CD14-positive monocyte (primary cell): ENCODE measurements around the gene NIN. TPM values are rescaled to one million over a fixed set of nuclear protein-coding genes. Genes with fewer than 3 reads are reported as not detected.

ENCODE experiments used
- DNase-seq, 3 donors: peaks; one replicate each; pipeline ENCODE4 v3.0.0-alpha.2; 2011 to 2022
- H2AFZ ChIP-seq: 2 replicates; pipeline ENCODE4 v1.6.0; 2012; ENCODE audit warnings: mild to moderate bottlenecking, low read depth, low read length, inconsistent platforms; ENCODE audit not compliant: insufficient read depth, poor library complexity, severe bottlenecking
- H3K27ac ChIP-seq, 2 donors: 1 replicate in 1 of 2; 2 replicates in 1 of 2; pipeline ENCODE4 v1.5.1; 2012 to 2013; ENCODE audit warnings: low read length in 2 of 2, control low read depth in 1 of 2, inconsistent platforms in 1 of 2, low read depth in 1 of 2, mild to moderate bottlenecking in 1 of 2
- H3K27me3 ChIP-seq, 2 donors: one replicate each; pipeline versions ENCODE4 v1.6.0 to v1.6.1; 2011 to 2013; ENCODE audit warnings: low read length in 2 of 2; ENCODE audit not compliant: control insufficient read depth in 2 of 2, insufficient read depth in 2 of 2
- H3K36me3 ChIP-seq, 2 donors: replicated peaks in 1 of 2; 1 replicate in 1 of 2; 2 replicates in 1 of 2; pipeline versions ENCODE4 v1.5.1 to v1.6.1; 2012 to 2013; ENCODE audit warnings: low read length in 2 of 2, control low read depth in 1 of 2, inconsistent platforms in 1 of 2, mild to moderate bottlenecking in 1 of 2; ENCODE audit not compliant: insufficient read depth in 2 of 2, control insufficient read depth in 1 of 2
- H3K4me1 ChIP-seq, 2 donors: 1 replicate in 1 of 2; 2 replicates in 1 of 2; pipeline versions ENCODE4 v1.5.1 to v1.6.1; 2012 to 2013; ENCODE audit warnings: low read length in 2 of 2, control low read depth in 1 of 2, inconsistent platforms in 1 of 2, mild to moderate bottlenecking in 1 of 2, moderate library complexity in 1 of 2; ENCODE audit not compliant: insufficient read depth in 2 of 2, control insufficient read depth in 1 of 2
- H3K4me2 ChIP-seq: replicated peaks from 2 replicates; pipeline ENCODE3; 2012; ENCODE audit warnings: low read length, moderate library complexity, mild to moderate bottlenecking; ENCODE audit not compliant: poor library complexity, severe bottlenecking; ENCODE audit errors: extremely low read depth
- H3K4me3 ChIP-seq, 3 experiments: fragments of 200-600 bp in 1 of 3; sonication (generic) in 1 of 3; replicated peaks in 1 of 3; 1 replicate in 2 of 3; 2 replicates in 1 of 3; pipeline ENCODE4 v1.5.1; 2011 to 2013; ENCODE audit warnings: low read length in 3 of 3, mild to moderate bottlenecking in 3 of 3, control low read depth in 2 of 3, low read depth in 2 of 3, inconsistent platforms in 1 of 3, moderate library complexity in 1 of 3
- H3K79me2 ChIP-seq: 2 replicates; pipeline ENCODE4 v1.6.0; 2012; ENCODE audit warnings: mild to moderate bottlenecking, control low read depth, inconsistent platforms, low read length, moderate library complexity; ENCODE audit not compliant: insufficient read depth
- H3K9ac ChIP-seq: 2 replicates; pipeline ENCODE4 v1.6.0; 2017; ENCODE audit warnings: low read length, mild to moderate bottlenecking; ENCODE audit not compliant: insufficient read depth, poor library complexity, severe bottlenecking
- H3K9me3 ChIP-seq, 2 donors: replicated peaks in 1 of 2; 1 replicate in 1 of 2; 2 replicates in 1 of 2; pipeline versions ENCODE4 v1.5.1 to v1.6.1; 2012 to 2013; ENCODE audit warnings: low read length in 2 of 2, control low read depth in 1 of 2; ENCODE audit not compliant: control insufficient read depth in 1 of 2, insufficient read depth in 1 of 2
- H4K20me1 ChIP-seq: 2 replicates; pipeline ENCODE4 v1.6.0; 2012; ENCODE audit warnings: mild to moderate bottlenecking, low read length, control low read depth, moderate library complexity; ENCODE audit not compliant: insufficient read depth
- H3K27ac Mint-ChIP-seq, 7 donors: one replicate each; pipeline ENCODE4 v1.8.0; 2020; ENCODE audit warnings: mild to moderate bottlenecking in 7 of 7, mixed read lengths in 7 of 7, moderate library complexity in 6 of 7, inconsistent platforms in 2 of 7
- H3K27me3 Mint-ChIP-seq, 3 donors: one replicate each; pipeline ENCODE4 v1.8.0; 2021 to 2022; ENCODE audit warnings: low read depth in 3 of 3, mild to moderate bottlenecking in 3 of 3, mixed read lengths in 3 of 3, moderate library complexity in 3 of 3, inconsistent platforms in 1 of 3
- H3K36me3 Mint-ChIP-seq, 2 donors: one replicate each; pipeline ENCODE4 v1.8.0; 2020; ENCODE audit warnings: mixed read lengths in 2 of 2, inconsistent platforms in 1 of 2, mild to moderate bottlenecking in 1 of 2
- H3K4me1 Mint-ChIP-seq: one replicate; pipeline ENCODE4 v1.8.0; 2020; ENCODE audit warnings: mild to moderate bottlenecking, mixed read lengths
- H3K4me3 Mint-ChIP-seq, 2 donors: one replicate each; pipeline ENCODE4 v1.8.0; 2020; ENCODE audit warnings: mild to moderate bottlenecking in 2 of 2, mixed read lengths in 2 of 2, moderate library complexity in 1 of 2
- H3K9me3 Mint-ChIP-seq, 7 donors: one replicate each; pipeline ENCODE4 v1.8.0; 2020 to 2022; ENCODE audit warnings: mixed read lengths in 7 of 7, mild to moderate bottlenecking in 6 of 7, moderate library complexity in 6 of 7, inconsistent platforms in 2 of 7
- whole genome bisulfite sequencing: methylation state at CpG from one replicate; pipeline ENCODE4 v1.1.5; 2013; ENCODE audit warnings: missing lambda C conversion rate; ENCODE audit not compliant: insufficient coverage; 5-methylcytosine and 5-hydroxymethylcytosine counted together
- intact Hi-C, 2 donors: fragments of 100-400 bp; cut with micrococcal nuclease; formaldehyde crosslinking; loops; one replicate each; pipeline versions ENCODE4 v1.15.0 to v1.15.1; 2023
- polyA plus RNA-seq, 3 donors: library from polyadenylated mRNA; depleted of rRNA in 1 of 3; unstranded in 2 of 3; stranded (reverse) in 1 of 3; fragments of 300-500 nt in 2 of 3; fragments of >200 nt in 1 of 3; fragmentation: Illumina TruSeq in 2 of 3; gene quantifications; 1 replicate in 2 of 3; 2 replicates in 1 of 3; pipeline ENCODE4 v1.2.3, GENCODE V29; 2012 to 2021
- TF ChIP-seq, protein P1 (sequence below): fragments of 200-600 bp; IDR thresholded peaks from one replicate; pipeline ENCODE4 v1.8.0; 2022; ENCODE audit warnings: antibody characterized with exemption, mild to moderate bottlenecking

Gene NIN
- polyA plus RNA-seq, 3 donors, result 15.3 to 29.1 (median 26.5) TPM

DNA sequence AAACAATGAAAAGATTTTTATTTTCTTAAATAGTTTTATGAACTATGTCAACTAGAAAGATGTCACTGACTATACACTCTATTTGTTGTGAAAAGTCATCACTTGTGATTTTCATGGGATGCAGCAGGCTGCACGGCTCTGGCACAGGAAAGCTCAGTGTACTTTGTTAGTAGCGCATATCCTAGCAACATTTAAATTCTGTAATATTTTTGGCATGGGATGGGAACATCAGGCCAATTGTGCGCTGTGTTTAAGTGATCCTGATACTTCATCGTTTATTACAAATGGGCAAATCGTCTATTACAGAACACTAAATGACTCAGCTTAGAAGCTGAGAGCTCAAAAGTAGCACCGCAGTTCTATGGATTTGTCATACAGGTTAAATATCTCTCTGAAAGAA lies 102.1 kb downstream of the NIN start:
- peaks cover 0 to 2% (median 0%) of the 10 kb centered on the region in 7 donors for H3K9me3 Mint-ChIP-seq
- Histone ChIP-seq H3K27ac (no peak overlapping the region), H3K4me3 (no peak overlapping the region), H3K9me3 (no peaks in the 10 kb centered on the region), H2AFZ (no peak overlapping the region), H3K27me3 (no peaks in the 10 kb centered on the region), H3K79me2 (no peaks in the 10 kb centered on the region), H3K4me2 (no peak overlapping the region), H4K20me1 (peaks cover 4% of the 10 kb centered on the region), H3K36me3 (peaks cover 87 to 100% of the 10 kb centered on the region in 2 donors), H3K4me1 (no peaks in the 10 kb centered on the region), H3K9ac (no peak overlapping the region)
- TF ChIP-seq, protein P1, sequence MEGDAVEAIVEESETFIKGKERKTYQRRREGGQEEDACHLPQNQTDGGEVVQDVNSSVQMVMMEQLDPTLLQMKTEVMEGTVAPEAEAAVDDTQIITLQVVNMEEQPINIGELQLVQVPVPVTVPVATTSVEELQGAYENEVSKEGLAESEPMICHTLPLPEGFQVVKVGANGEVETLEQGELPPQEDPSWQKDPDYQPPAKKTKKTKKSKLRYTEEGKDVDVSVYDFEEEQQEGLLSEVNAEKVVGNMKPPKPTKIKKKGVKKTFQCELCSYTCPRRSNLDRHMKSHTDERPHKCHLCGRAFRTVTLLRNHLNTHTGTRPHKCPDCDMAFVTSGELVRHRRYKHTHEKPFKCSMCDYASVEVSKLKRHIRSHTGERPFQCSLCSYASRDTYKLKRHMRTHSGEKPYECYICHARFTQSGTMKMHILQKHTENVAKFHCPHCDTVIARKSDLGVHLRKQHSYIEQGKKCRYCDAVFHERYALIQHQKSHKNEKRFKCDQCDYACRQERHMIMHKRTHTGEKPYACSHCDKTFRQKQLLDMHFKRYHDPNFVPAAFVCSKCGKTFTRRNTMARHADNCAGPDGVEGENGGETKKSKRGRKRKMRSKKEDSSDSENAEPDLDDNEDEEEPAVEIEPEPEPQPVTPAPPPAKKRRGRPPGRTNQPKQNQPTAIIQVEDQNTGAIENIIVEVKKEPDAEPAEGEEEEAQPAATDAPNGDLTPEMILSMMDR, result no peak
- no peaks in the 10 kb centered on the region for H3K27me3 Mint-ChIP-seq
- peaks cover 84 to 98% of the 10 kb centered on the region in 2 donors for H3K36me3 Mint-ChIP-seq
- DNase-seq, result no peak
- no peak overlapping the region for H3K27ac Mint-ChIP-seq
- intact Hi-C loops, result no loop called here
- 100% methylated on average over 1 of the region's 6 CpGs for WGBS
- H3K4me3 Mint-ChIP-seq, result no peak overlapping the region
- peaks cover 5% of the 10 kb centered on the region for H3K4me1 Mint-ChIP-seq

DNA sequence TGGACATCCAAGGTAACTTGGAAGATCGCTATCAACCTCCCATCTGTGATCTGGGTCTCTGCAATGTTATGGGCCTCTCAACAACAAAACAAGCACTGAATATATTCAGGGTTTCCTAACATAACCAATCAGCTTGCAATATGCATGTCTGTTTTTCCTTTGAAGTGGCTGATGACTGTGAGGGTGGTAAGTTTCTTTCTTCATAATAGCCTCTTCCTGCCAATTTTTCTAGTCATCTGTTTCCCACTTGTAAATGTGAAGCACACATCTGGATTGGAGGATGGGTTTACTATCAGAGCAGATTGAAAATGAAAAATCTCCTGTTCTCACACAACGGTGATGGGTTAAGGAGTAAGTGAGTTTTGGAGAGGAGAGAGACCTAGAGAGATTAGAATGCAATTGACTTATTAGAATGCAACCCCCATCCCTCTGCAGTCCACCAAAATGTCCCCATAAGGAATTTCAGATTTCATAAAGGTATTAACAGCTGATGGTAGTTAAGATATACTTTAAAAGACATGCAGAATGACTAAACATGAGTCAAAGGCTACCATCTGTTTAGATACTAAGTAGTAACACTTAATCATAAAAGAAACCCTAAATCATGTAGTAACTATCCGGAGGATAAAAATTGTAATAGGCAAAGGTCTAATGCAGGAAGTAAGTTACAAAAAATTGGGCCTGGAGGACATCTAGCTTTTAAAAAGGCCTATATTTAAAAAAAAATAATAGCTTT lies 104.4 kb downstream of the NIN start:
- DNase-seq, result no peak
- H3K9me3 ChIP-seq, result no peaks in the 10 kb centered on the region
- no CpG with 5 or more reads among the region's 3 CpGs for WGBS
- H2AFZ ChIP-seq, result no peak overlapping the region
- no peaks in the 10 kb centered on the region for H3K27me3 Mint-ChIP-seq
- H3K4me1 Mint-ChIP-seq, result peaks cover 5% of the 10 kb centered on the region
- H3K9ac ChIP-seq, result no peak overlapping the region
- peak overlapping the region in 2 of 7 donors; percentile 8 to 73 for H3K27ac Mint-ChIP-seq
- H3K4me3 ChIP-seq, result no peak overlapping the region
- H4K20me1 ChIP-seq, result peaks cover 4% of the 10 kb centered on the region
- no peak overlapping the region for H3K4me2 ChIP-seq
- peak overlapping the region in 1 of 2 donors; percentile 47 for H3K27ac ChIP-seq
- H3K27me3 ChIP-seq, result no peaks in the 10 kb centered on the region
- peaks cover 95 to 100% of the 10 kb centered on the region in 2 donors for H3K36me3 ChIP-seq
- no peaks in the 10 kb centered on the region for H3K79me2 ChIP-seq
- TF ChIP-seq, protein P1, result no peak
- H3K4me1 ChIP-seq, result no peaks in the 10 kb centered on the region
- intact Hi-C loops, result no loop called here
- no peak overlapping the region for H3K4me3 Mint-ChIP-seq
- peaks cover 0 to 2% (median 0%) of the 10 kb centered on the region in 7 donors for H3K9me3 Mint-ChIP-seq
- H3K36me3 Mint-ChIP-seq, result peaks cover 85 to 92% of the 10 kb centered on the region in 2 donors
